ENCODE results near the gene PINK1.
"Not testable (repeated sequence)": the region's sequence is repeated elsewhere in the genome, so short reads cannot be mapped to it uniquely, and the experiment has no call there.

PINK1 gene

DNA sequence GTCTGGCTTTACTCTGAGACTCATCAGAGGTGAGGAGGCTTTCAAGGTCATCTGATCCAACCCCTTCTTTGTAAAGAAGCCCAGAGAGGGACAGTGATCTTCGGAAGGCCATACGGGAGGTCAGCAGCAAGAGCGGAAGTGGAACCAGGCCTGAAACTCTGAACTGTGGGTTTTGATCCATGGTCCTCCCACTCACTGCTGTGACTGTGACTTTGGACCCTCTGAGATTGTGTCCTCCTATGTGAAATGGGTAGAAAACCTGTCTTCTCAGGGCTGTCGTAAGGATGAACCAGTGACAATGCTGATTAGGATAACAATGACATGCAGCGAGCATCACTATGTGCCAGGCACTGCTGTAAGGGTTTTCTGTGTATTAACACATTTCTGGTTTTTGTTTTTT is 37.7 kb downstream of the PINK1 start:
- ChIA-PET CTCF (no interaction called here), POLR2A (no interaction called here)
- no peak for DNase-seq (ENCODE audit: low read depth, low spot score)
- TF ChIP-seq, protein P1, sequence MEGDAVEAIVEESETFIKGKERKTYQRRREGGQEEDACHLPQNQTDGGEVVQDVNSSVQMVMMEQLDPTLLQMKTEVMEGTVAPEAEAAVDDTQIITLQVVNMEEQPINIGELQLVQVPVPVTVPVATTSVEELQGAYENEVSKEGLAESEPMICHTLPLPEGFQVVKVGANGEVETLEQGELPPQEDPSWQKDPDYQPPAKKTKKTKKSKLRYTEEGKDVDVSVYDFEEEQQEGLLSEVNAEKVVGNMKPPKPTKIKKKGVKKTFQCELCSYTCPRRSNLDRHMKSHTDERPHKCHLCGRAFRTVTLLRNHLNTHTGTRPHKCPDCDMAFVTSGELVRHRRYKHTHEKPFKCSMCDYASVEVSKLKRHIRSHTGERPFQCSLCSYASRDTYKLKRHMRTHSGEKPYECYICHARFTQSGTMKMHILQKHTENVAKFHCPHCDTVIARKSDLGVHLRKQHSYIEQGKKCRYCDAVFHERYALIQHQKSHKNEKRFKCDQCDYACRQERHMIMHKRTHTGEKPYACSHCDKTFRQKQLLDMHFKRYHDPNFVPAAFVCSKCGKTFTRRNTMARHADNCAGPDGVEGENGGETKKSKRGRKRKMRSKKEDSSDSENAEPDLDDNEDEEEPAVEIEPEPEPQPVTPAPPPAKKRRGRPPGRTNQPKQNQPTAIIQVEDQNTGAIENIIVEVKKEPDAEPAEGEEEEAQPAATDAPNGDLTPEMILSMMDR (IDR thresholded peaks at IDR 0.05; ENCODE audit: insufficient read depth, low read length, missing control alignments), result no peak
- no peak overlapping the region for H3K4me3 ChIP-seq (ENCODE audit: low read depth, low read length)

DNA sequence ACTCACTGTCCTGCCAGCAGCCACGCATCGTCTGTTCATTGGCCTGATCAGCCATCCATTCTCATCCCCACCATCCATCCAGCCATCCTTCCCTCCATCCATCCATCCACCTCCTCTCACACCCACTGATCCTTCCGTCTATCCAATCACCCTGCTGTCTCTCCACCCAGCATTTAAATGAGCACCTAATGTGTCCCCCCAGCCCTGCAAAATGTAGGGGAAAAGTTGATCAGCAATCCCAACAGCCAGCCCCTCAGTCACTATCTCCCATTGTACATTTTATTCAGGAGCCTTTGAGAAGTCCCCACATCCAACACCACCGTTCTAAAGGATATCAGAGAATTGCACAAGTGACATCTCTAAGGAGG is 39.0 kb downstream of the PINK1 start:
- no peak overlapping the region for H3K4me3 ChIP-seq (ENCODE audit: low read depth, low read length)
- ChIA-PET POLR2A (interaction anchor here (1.2 kb wide), 1 partner anchor 11 kb away, joined by 3 read pairs; the partner anchor contains the start of gene DDOST), CTCF (no interaction called here)
- TF ChIP-seq, protein P1 (IDR thresholded peaks at IDR 0.05; ENCODE audit: insufficient read depth, low read length, missing control alignments), result no peak
- no peak for DNase-seq (ENCODE audit: low read depth, low spot score)

DNA sequence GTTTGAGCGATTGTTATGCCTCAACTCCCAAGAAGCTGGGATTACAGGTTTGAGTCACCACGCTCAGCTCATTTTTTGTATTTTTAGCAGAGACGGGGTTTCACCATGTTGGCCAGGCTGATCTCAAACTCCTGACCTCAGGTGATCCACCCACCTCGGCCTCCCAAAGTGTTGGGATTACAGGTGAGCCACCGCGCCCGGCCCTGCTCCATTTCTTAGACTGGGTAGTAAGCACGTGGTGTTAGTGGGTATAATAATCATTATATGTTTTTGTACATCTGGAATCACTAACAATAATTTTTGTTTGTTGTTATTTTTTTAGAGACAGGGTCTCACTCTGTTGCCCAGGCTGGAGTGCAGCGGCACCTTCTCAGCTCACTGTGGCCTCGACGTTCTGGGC is 40.4 kb downstream of the PINK1 start:
- CTCF ChIA-PET, result interaction anchor here (1.2 kb wide), 1 partner anchor 40 kb away, joined by 3 read pairs; no protein-coding TSS in a partner anchor
- POLR2A ChIA-PET; DNase-seq (ENCODE audit: low read depth, low spot score); H3K4me3 ChIP-seq (ENCODE audit: low read depth, low read length): not testable (repeated sequence)

DNA sequence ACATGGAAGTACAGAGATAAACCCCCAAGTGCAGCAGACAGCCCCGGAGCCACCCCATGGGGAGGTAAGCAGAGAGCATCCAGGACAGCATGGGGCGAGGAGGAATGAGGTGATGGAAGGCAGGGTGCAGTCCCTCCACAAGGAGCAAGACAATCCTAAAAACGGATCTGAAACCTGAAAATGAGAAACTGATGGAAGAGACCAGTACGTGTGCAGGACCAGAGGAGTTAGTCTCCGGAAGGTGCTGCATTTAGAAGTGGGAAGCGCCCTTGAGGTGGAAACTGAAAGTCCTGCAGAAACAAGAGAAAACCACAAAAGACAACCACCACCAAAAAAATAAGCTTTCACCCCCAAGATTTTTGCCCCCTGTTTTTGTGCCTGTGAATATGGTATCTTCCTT is 45.3 kb downstream of the PINK1 start:
- ChIA-PET CTCF (interaction anchor here (2.6 kb wide), 1 partner anchor 17 kb away, joined by 14 read pairs; no protein-coding TSS in a partner anchor), POLR2A (no interaction called here)
- DNase-seq (ENCODE audit: low read depth, low spot score), result no peak
- H3K4me3 ChIP-seq (ENCODE audit: low read depth, low read length), result no peak overlapping the region
- TF ChIP-seq, protein P1 (IDR thresholded peaks at IDR 0.05; ENCODE audit: insufficient read depth, low read length, missing control alignments), result no peak

DNA sequence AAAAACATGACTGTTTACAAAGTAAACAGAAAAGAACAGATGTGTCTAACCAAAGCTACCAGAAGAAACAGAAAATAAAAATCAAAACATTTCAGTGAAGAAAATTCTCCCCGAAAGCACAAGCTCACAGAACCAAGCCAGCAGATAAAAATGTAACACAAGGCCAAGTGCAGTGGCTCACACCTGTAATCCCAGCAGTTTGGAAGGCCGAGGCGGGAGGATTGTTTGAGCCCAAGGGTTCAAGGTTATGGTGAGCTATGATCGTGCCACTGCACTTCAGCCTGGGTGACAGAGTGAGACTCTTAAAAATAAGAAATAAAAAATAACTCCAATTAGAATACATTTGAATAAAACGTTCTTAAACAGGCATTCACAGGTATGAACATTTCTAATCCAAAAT is 47.0 kb downstream of the PINK1 start:
- POLR2A ChIA-PET, result no interaction called here
- TF ChIP-seq, protein P1 (IDR thresholded peaks at IDR 0.05; ENCODE audit: insufficient read depth, low read length, missing control alignments), result no peak
- DNase-seq (ENCODE audit: low read depth, low spot score), result no peak
- H3K4me3 ChIP-seq (ENCODE audit: low read depth, low read length), result no peak overlapping the region
- CTCF ChIA-PET, result interaction anchor here (1.1 to 1.6 kb wide), 2 partner anchors 13 to 16 kb away, joined by 4 to 5 read pairs; no protein-coding TSS in a partner anchor

DNA sequence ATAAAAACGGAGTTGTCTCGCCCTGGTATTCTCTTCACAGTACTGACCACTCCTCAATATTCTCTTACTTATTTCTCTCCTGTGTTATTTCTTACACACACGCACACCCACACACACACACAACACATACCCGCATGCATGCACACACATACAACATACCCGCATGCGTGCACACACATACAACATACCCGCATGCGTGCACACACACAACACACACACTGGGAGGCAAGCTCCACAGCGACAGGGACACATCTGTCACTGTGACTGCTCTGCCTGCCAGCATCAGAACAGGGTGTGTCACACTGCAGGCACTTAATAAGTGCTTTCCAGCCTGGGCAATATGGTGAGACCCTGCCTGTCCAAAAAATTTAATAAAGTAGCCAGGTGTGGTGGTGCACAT is 48.7 kb downstream of the PINK1 start:
- TF ChIP-seq, protein P1 (IDR thresholded peaks at IDR 0.05; ENCODE audit: insufficient read depth, low read length, missing control alignments), result no peak
- ChIA-PET CTCF (interaction anchor here (0.6 kb wide), 2 partner anchors 10 to 14 kb away, joined by 3 read pairs; no protein-coding TSS in a partner anchor), POLR2A (no interaction called here)
- no peak for DNase-seq (ENCODE audit: low read depth, low spot score)
- no peak overlapping the region for H3K4me3 ChIP-seq (ENCODE audit: low read depth, low read length)

DNA sequence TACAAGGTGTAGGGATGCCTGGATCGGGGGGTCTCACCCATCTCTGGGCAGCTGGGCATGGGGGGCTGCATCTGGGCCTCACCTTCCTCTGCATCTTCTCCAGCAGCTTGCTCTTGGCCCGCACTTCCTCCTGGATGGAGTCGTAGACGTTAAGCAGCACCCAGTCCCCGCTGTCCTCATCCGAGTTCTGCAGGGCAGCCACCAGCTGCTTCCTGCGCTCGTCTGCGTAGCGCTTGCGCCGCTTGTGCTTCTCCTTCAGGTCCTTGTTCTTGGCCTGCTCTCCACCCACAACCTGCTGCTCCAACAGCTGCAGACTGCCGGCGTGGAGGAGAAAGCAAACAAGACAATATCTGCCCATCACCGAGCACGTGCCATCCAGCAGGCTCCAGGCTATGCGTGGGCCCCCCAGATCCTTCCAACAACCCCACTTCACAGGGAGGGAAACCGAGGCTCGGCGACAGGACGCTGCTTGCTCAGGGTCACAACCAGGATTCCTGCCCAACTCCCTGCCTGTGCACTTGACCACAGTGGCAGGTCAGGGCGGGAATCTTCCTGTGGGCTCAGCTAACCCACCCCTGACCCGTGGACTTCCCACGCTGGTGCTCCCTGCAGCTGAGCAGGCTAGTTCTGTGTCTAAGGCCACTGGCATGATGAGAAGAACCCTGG is 49.4 kb downstream of the PINK1 start:
- ChIA-PET CTCF (interaction anchor here (0.6 to 3.0 kb wide), 3 partner anchors 9 to 14 kb away, joined by 3 to 16 read pairs (median 3); no protein-coding TSS in a partner anchor), POLR2A (no interaction called here)
- TF ChIP-seq, protein P1 (IDR thresholded peaks at IDR 0.05; ENCODE audit: insufficient read depth, low read length, missing control alignments), result no peak
- no peak overlapping the region for H3K4me3 ChIP-seq (ENCODE audit: low read depth, low read length)
- no peak for DNase-seq (ENCODE audit: low read depth, low spot score)
